Cardiac fibroblast (primary cell): ENCODE data around the gene RNU7-1.

Experiments
- DNase-seq, 2 donors: peaks; one replicate each; pipeline versions ENCODE4 v3.0.0 to v3.0.0-alpha.2; 2010; ENCODE audit warnings: low read depth in 2 of 2
- H3K4me3 ChIP-seq, 2 donors: replicated peaks in 1 of 2; 1 replicate in 1 of 2; 2 replicates in 1 of 2; pipeline ENCODE4 v1.5.1; 2011; ENCODE audit warnings: low read depth in 2 of 2, low read length in 2 of 2, mild to moderate bottlenecking in 2 of 2, moderate library complexity in 1 of 2
- CTCF ChIP-seq: IDR thresholded peaks from one replicate; pipeline ENCODE4 v1.5.1; 2011; ENCODE audit warnings: low read depth, mild to moderate bottlenecking, low read length, inconsistent platforms

RNU7-1 gene

GRCh38 chr12:6987956-6988553 lies 44.4 kb downstream of the RNU7-1 start:
- DNase-seq: no peak
- H3K4me3 ChIP-seq: no peak overlapping the region
- no peak for TF ChIP-seq CTCF
